Effector memory CD4-positive, alpha-beta T cell (primary cell): ENCODE measurements around the gene TCERG1.

Experiments
- DNase-seq, 3 donors: peaks; one replicate each; pipeline ENCODE4 v3.0.0-alpha.2; 2020
- H3K27ac ChIP-seq: 2 replicates; pipeline ENCODE4 v1.7.0; 2013; ENCODE audit warnings: mild to moderate bottlenecking, low read length, moderate library complexity; ENCODE audit not compliant: insufficient read depth, poor library complexity, severe bottlenecking
- H3K27me3 ChIP-seq: replicated peaks from 2 replicates; pipeline ENCODE4 v1.7.0; 2013; ENCODE audit warnings: mild to moderate bottlenecking, low read length; ENCODE audit not compliant: insufficient read depth, control insufficient read depth, poor library complexity, severe bottlenecking
- H3K36me3 ChIP-seq: 2 replicates; pipeline ENCODE4 v1.7.0; 2013; ENCODE audit warnings: mild to moderate bottlenecking, low read length, moderate library complexity; ENCODE audit not compliant: control insufficient read depth, insufficient read depth
- H3K4me1 ChIP-seq: 2 replicates; pipeline ENCODE4 v1.7.0; 2013; ENCODE audit warnings: low read length, mild to moderate bottlenecking; ENCODE audit not compliant: control insufficient read depth, insufficient read depth, poor library complexity, severe bottlenecking
- H3K4me3 ChIP-seq: 2 replicates; pipeline ENCODE4 v1.7.0; 2013; ENCODE audit warnings: low read length, low read depth, mild to moderate bottlenecking; ENCODE audit not compliant: insufficient read depth, poor library complexity, severe bottlenecking
- H3K9me3 ChIP-seq: 2 replicates; pipeline ENCODE4 v1.7.0; 2013; ENCODE audit warnings: mild to moderate bottlenecking, low read length, moderate library complexity; ENCODE audit not compliant: control insufficient read depth

Gene TCERG1

GRCh38 chr5:146560205-146560812 lies 113.2 kb downstream of the TCERG1 start:
- Histone ChIP-seq H3K36me3 (no peaks in the 10 kb centered on the region), H3K27me3 (no peaks in the 10 kb centered on the region)
- no peak for DNase-seq

More at GRCh38 chr5:146560205-146560812, 113.2 kb downstream of the TCERG1 start:
- H3K4me3 ChIP-seq: no peak overlapping the region
- no peaks in the 10 kb centered on the region for H3K9me3 ChIP-seq
- H3K4me1 ChIP-seq: no peaks in the 10 kb centered on the region
- H3K27ac ChIP-seq: no peak overlapping the region
